CD14-positive monocyte (primary cell): ENCODE results near the gene PPP2R2D. TPM values are rescaled to one million over a fixed set of nuclear protein-coding genes. Genes with fewer than 3 reads are reported as not detected.
"Not testable (repeated sequence)": the region's sequence is repeated elsewhere in the genome, so short reads cannot be mapped to it uniquely, and the experiment has no call there.

ENCODE experiments used
- DNase-seq, 3 donors: peaks; one replicate each; pipeline ENCODE4 v3.0.0-alpha.2; 2011 to 2022
- H2AFZ ChIP-seq: 2 replicates; pipeline ENCODE4 v1.6.0; 2012; ENCODE audit warnings: mild to moderate bottlenecking, low read depth, low read length, inconsistent platforms; ENCODE audit not compliant: insufficient read depth, poor library complexity, severe bottlenecking
- H3K27ac ChIP-seq, 2 donors: 1 replicate in 1 of 2; 2 replicates in 1 of 2; pipeline ENCODE4 v1.5.1; 2012 to 2013; ENCODE audit warnings: low read length in 2 of 2, control low read depth in 1 of 2, inconsistent platforms in 1 of 2, low read depth in 1 of 2, mild to moderate bottlenecking in 1 of 2
- H3K27me3 ChIP-seq, 2 donors: one replicate each; pipeline versions ENCODE4 v1.6.0 to v1.6.1; 2011 to 2013; ENCODE audit warnings: low read length in 2 of 2; ENCODE audit not compliant: control insufficient read depth in 2 of 2, insufficient read depth in 2 of 2
- H3K36me3 ChIP-seq, 2 donors: replicated peaks in 1 of 2; 1 replicate in 1 of 2; 2 replicates in 1 of 2; pipeline versions ENCODE4 v1.5.1 to v1.6.1; 2012 to 2013; ENCODE audit warnings: low read length in 2 of 2, control low read depth in 1 of 2, inconsistent platforms in 1 of 2, mild to moderate bottlenecking in 1 of 2; ENCODE audit not compliant: insufficient read depth in 2 of 2, control insufficient read depth in 1 of 2
- H3K4me1 ChIP-seq, 2 donors: 1 replicate in 1 of 2; 2 replicates in 1 of 2; pipeline versions ENCODE4 v1.5.1 to v1.6.1; 2012 to 2013; ENCODE audit warnings: low read length in 2 of 2, control low read depth in 1 of 2, inconsistent platforms in 1 of 2, mild to moderate bottlenecking in 1 of 2, moderate library complexity in 1 of 2; ENCODE audit not compliant: insufficient read depth in 2 of 2, control insufficient read depth in 1 of 2
- H3K4me2 ChIP-seq: replicated peaks from 2 replicates; pipeline ENCODE3; 2012; ENCODE audit warnings: low read length, moderate library complexity, mild to moderate bottlenecking; ENCODE audit not compliant: poor library complexity, severe bottlenecking; ENCODE audit errors: extremely low read depth
- H3K4me3 ChIP-seq, 3 experiments: fragments of 200-600 bp in 1 of 3; sonication (generic) in 1 of 3; replicated peaks in 1 of 3; 1 replicate in 2 of 3; 2 replicates in 1 of 3; pipeline ENCODE4 v1.5.1; 2011 to 2013; ENCODE audit warnings: low read length in 3 of 3, mild to moderate bottlenecking in 3 of 3, control low read depth in 2 of 3, low read depth in 2 of 3, inconsistent platforms in 1 of 3, moderate library complexity in 1 of 3
- H3K79me2 ChIP-seq: 2 replicates; pipeline ENCODE4 v1.6.0; 2012; ENCODE audit warnings: mild to moderate bottlenecking, control low read depth, inconsistent platforms, low read length, moderate library complexity; ENCODE audit not compliant: insufficient read depth
- H3K9ac ChIP-seq: 2 replicates; pipeline ENCODE4 v1.6.0; 2017; ENCODE audit warnings: low read length, mild to moderate bottlenecking; ENCODE audit not compliant: insufficient read depth, poor library complexity, severe bottlenecking
- H3K9me3 ChIP-seq, 2 donors: replicated peaks in 1 of 2; 1 replicate in 1 of 2; 2 replicates in 1 of 2; pipeline versions ENCODE4 v1.5.1 to v1.6.1; 2012 to 2013; ENCODE audit warnings: low read length in 2 of 2, control low read depth in 1 of 2; ENCODE audit not compliant: control insufficient read depth in 1 of 2, insufficient read depth in 1 of 2
- H4K20me1 ChIP-seq: 2 replicates; pipeline ENCODE4 v1.6.0; 2012; ENCODE audit warnings: mild to moderate bottlenecking, low read length, control low read depth, moderate library complexity; ENCODE audit not compliant: insufficient read depth
- H3K27ac Mint-ChIP-seq, 7 donors: one replicate each; pipeline ENCODE4 v1.8.0; 2020; ENCODE audit warnings: mild to moderate bottlenecking in 7 of 7, mixed read lengths in 7 of 7, moderate library complexity in 6 of 7, inconsistent platforms in 2 of 7
- H3K27me3 Mint-ChIP-seq, 3 donors: one replicate each; pipeline ENCODE4 v1.8.0; 2021 to 2022; ENCODE audit warnings: low read depth in 3 of 3, mild to moderate bottlenecking in 3 of 3, mixed read lengths in 3 of 3, moderate library complexity in 3 of 3, inconsistent platforms in 1 of 3
- H3K36me3 Mint-ChIP-seq, 2 donors: one replicate each; pipeline ENCODE4 v1.8.0; 2020; ENCODE audit warnings: mixed read lengths in 2 of 2, inconsistent platforms in 1 of 2, mild to moderate bottlenecking in 1 of 2
- H3K4me1 Mint-ChIP-seq: one replicate; pipeline ENCODE4 v1.8.0; 2020; ENCODE audit warnings: mild to moderate bottlenecking, mixed read lengths
- H3K4me3 Mint-ChIP-seq, 2 donors: one replicate each; pipeline ENCODE4 v1.8.0; 2020; ENCODE audit warnings: mild to moderate bottlenecking in 2 of 2, mixed read lengths in 2 of 2, moderate library complexity in 1 of 2
- H3K9me3 Mint-ChIP-seq, 7 donors: one replicate each; pipeline ENCODE4 v1.8.0; 2020 to 2022; ENCODE audit warnings: mixed read lengths in 7 of 7, mild to moderate bottlenecking in 6 of 7, moderate library complexity in 6 of 7, inconsistent platforms in 2 of 7
- CTCF ChIP-seq: fragments of 200-600 bp; IDR thresholded peaks from one replicate; pipeline ENCODE4 v1.8.0; 2022; ENCODE audit warnings: antibody characterized with exemption, mild to moderate bottlenecking
- WGBS: methylation state at CpG from one replicate; pipeline ENCODE4 v1.1.5; 2013; ENCODE audit warnings: missing lambda C conversion rate; ENCODE audit not compliant: insufficient coverage; 5-methylcytosine and 5-hydroxymethylcytosine counted together
- intact Hi-C, 2 donors: fragments of 100-400 bp; cut with micrococcal nuclease; formaldehyde crosslinking; loops; one replicate each; pipeline versions ENCODE4 v1.15.0 to v1.15.1; 2023
- polyA plus RNA-seq, 3 donors: library from polyadenylated mRNA; depleted of rRNA in 1 of 3; unstranded in 2 of 3; stranded (reverse) in 1 of 3; fragments of 300-500 nt in 2 of 3; fragments of >200 nt in 1 of 3; fragmentation: Illumina TruSeq in 2 of 3; gene quantifications; 1 replicate in 2 of 3; 2 replicates in 1 of 3; pipeline ENCODE4 v1.2.3, GENCODE V29; 2012 to 2021

The PPP2R2D gene
- polyA plus RNA-seq, 3 donors: 12.8 to 23.5 (median 12.9) TPM

- H3K4me2 ChIP-seq: no peak overlapping the region
- TF ChIP-seq CTCF: no peak
- peaks cover 2% of the 10 kb centered on the region for H3K4me1 Mint-ChIP-seq
- 93% methylated on average over 5 of the region's 8 CpGs for WGBS
- H3K4me3 ChIP-seq: no peak overlapping the region
- H3K79me2 ChIP-seq: no peaks in the 10 kb centered on the region
- no peaks in the 10 kb centered on the region for H4K20me1 ChIP-seq
- H3K36me3 Mint-ChIP-seq: no peaks in the 10 kb centered on the region
- intact Hi-C loops: no loop called here
- DNase-seq: no peak
- H3K9ac ChIP-seq: no peak overlapping the region
- H3K9me3 Mint-ChIP-seq: peaks cover 0 to 7% (median 2%) of the 10 kb centered on the region in 7 donors
- H3K27me3 ChIP-seq: no peaks in the 10 kb centered on the region
- H3K4me1 ChIP-seq: no peaks in the 10 kb centered on the region
- H3K27ac Mint-ChIP-seq: no peak overlapping the region
- peaks cover 4 to 17% of the 10 kb centered on the region in 2 donors for H3K9me3 ChIP-seq
- no peak overlapping the region for H3K4me3 Mint-ChIP-seq
- H3K36me3 ChIP-seq: no peaks in the 10 kb centered on the region
- no peak overlapping the region for H3K27ac ChIP-seq
- H2AFZ ChIP-seq: no peak overlapping the region
- peaks cover 0 to 7% (median 7%) of the 10 kb centered on the region in 3 donors for H3K27me3 Mint-ChIP-seq
Observed at GRCh38 chr10:131882151-131882550, 18.7 kb upstream of the PPP2R2D start.

GRCh38 chr10:131882590-131883451 lies 18.0 kb upstream of the PPP2R2D start:
- H3K9ac ChIP-seq: no peak overlapping the region
- H3K4me2 ChIP-seq: no peak overlapping the region
- H3K27me3 Mint-ChIP-seq: peaks cover 0 to 7% (median 6%) of the 10 kb centered on the region in 3 donors
- H3K27me3 ChIP-seq: no peaks in the 10 kb centered on the region
- peaks cover 0 to 7% (median 2%) of the 10 kb centered on the region in 7 donors for H3K9me3 Mint-ChIP-seq
- H4K20me1 ChIP-seq: no peaks in the 10 kb centered on the region
- no peak overlapping the region for H3K27ac Mint-ChIP-seq
- H3K4me1 Mint-ChIP-seq: peaks cover 2% of the 10 kb centered on the region
- no peak for TF ChIP-seq CTCF
- no peak for DNase-seq
- intact Hi-C loops: no loop called here
- no peak overlapping the region for H3K4me3 ChIP-seq
- H3K9me3 ChIP-seq: peaks cover 4 to 17% of the 10 kb centered on the region in 2 donors
- no peaks in the 10 kb centered on the region for H3K4me1 ChIP-seq
- 84% methylated on average over 10 of the region's 10 CpGs for WGBS
- H2AFZ ChIP-seq: no peak overlapping the region
- no peaks in the 10 kb centered on the region for H3K36me3 ChIP-seq
- H3K4me3 Mint-ChIP-seq: no peak overlapping the region
- no peaks in the 10 kb centered on the region for H3K79me2 ChIP-seq
- H3K36me3 Mint-ChIP-seq: no peaks in the 10 kb centered on the region
- no peak overlapping the region for H3K27ac ChIP-seq

GRCh38 chr10:131883621-131884393 lies 17.0 kb upstream of the PPP2R2D start:
- H3K27ac ChIP-seq, H3K4me3 Mint-ChIP-seq, H2AFZ ChIP-seq, DNase-seq, H3K4me1 ChIP-seq, H3K4me1 Mint-ChIP-seq, H3K9me3 Mint-ChIP-seq, H3K4me2 ChIP-seq, H3K27me3 Mint-ChIP-seq, H3K79me2 ChIP-seq, H3K4me3 ChIP-seq, intact Hi-C loops, H4K20me1 ChIP-seq, H3K9ac ChIP-seq, H3K36me3 Mint-ChIP-seq, H3K27me3 ChIP-seq, H3K27ac Mint-ChIP-seq, H3K36me3 ChIP-seq: not testable (repeated sequence)
- WGBS: 79% methylated on average over 3 of the region's 7 CpGs
- H3K9me3 ChIP-seq: peaks cover 4 to 17% of the 10 kb centered on the region in 2 donors
